Measurements from ENCODE around the gene RPL41.
"Not testable (repeated sequence)": the region's sequence is repeated elsewhere in the genome, so short reads cannot be mapped to it uniquely, and the experiment has no call there.

The RPL41 gene

DNA sequence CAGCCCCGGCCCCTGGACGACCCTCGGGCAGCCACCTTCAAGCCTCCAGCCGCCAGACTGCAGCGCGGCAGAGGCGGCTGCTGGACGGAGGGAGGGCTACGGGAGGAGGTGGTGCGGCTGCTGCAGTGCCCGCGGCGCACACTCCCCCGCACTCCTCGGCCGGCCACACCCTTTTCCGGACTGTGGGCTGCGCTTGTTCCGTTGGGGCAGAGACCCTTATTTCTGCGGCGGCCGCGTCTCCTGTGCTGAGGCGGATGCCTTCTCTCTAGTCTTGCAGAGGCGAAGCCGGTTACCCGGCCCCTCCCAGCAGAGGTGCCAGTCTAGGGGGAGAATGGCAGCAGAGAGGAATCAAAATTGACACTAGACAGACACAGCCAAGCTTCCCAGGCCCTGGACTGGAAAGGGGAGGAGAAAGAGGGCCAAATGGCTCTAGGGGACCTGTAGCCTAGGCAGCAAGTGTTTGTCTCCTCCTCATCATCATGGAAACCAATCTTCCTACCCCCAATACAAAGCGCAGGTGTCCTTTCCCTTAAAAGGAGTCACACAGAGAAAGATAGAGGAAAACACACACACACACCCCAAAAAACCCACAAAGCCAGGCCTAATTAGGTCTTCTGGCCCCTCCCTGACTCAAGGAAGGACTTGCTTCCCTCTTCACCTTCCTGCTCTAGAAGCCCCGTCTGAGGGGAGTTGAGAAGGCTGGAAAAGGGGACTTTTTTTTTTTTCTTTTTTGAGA is 12.9 kb downstream of the RPL41 start:
- DNase-seq, result peak; percentile 86

- DNase-seq, result no peak
These were observed 13.6 kb downstream of the RPL41 start for GRCh38 chr12:56129942-56130495.

DNA sequence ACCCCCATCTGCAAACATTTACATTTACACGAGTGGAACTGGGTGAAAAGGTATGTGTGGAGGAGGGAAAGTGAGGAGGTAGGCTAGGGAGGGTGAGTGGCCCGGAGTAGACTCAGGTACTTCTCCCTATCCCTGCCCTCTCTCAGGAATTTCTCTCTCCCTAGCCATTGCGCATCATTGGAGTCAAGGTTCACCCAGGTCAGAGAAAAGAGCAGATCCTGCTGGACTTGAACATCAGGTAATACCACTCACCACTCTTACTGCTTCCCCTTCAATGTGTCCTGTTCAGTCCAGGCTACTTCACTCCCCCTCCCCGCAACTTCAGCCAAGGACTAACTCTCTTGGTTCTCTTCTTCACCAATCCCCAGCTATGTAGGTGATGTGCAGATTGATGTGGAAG is 14.4 kb downstream of the RPL41 start:
- no peak for DNase-seq

DNA sequence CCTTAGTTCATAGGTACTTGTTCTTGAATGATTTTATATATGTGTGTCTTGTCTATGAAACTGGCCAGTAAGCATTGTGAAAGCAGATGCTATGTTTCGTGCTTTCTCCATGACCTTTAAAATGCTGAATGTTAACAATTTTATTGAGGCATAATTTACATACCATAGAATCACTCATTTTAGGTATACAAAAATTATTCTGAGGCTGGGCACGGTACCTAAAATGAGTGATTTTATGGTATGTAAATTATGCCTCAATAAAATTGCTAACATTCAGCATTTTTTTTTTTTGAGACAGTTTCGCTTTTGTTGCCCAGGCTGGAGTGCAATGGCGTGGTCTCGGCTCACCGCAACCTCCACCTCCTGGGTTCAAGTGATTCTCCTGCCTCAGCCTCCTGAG is 18.5 kb downstream of the RPL41 start:
- no peak for DNase-seq

GRCh38 chr12:56137853-56138571 is 21.6 kb downstream of the RPL41 start:
- DNase-seq, result no peak

GRCh38 chr12:56141946-56142784 is 25.7 kb downstream of the RPL41 start:
- DNase-seq, result no peak

- peak; percentile 26 for DNase-seq
These were observed 26.8 kb downstream of the RPL41 start for GRCh38 chr12:56143217-56143616.

DNA sequence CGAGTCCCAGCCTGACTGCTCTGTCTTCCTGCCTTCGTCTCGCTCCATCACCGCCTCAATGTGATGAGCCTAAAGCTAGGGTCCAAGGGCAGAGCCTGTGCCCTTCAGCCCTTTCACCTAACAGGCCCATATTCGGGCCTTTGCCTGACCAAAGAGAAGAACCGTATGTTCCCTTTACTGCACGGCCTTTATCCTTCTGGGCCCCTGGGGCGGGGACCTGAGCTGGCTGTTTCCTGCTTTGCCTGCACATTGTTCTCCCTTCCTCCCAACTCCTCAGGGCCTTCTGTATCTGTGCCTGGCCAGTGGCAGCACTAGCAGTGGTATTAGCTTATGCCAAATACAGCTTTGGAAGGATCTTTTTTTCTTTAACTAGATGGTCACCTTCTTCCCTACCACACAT is 27.4 kb downstream of the RPL41 start:
- DNase-seq, result no peak

- DNase-seq, result no peak
These were observed 28.8 kb downstream of the RPL41 start for GRCh38 chr12:56145217-56145616.

DNA sequence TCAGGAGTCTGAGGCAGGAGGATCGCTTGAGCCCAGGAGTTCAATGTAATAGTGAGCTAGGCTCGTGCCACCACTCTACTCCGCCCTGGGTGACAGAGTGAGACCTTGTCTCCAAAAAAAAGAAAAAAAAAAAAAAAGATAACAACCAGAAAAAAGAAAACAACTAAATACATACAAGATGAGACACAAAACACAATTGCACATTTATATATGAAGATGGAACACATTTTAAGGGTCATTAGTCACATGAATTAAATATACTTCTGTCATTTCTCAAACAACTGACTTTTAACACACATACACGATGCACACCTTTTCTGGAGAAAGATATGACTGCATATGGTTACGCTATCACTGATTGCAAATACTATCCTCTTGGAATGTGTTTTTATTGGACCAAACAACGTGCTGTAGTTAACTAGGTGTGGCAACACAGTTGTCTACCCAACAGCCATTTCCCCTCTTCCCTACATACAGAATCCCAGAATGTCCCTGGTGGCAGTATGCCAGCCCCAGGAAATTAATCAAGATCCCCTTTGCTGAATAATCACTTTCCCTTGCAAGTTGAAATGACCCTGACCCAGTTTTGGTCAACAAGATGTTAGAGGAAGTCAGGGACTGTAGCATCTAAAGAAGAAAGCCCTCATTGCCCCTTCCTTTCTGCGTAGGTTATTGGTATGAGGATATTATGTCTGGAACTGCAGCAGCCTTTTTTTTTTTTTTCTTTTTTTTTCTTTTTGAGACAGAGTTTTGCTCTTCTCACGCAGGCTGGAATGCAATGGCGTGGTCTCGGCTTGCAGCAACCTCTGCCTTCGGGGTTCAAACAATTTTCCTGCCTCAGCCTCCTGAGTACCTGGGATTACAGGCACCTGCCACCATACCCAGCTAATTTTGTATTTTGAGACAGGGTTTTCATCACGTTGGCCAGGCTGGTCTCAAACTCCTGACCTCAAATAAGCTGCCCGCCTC is 30.3 kb downstream of the RPL41 start:
- DNase-seq, result no peak

DNA sequence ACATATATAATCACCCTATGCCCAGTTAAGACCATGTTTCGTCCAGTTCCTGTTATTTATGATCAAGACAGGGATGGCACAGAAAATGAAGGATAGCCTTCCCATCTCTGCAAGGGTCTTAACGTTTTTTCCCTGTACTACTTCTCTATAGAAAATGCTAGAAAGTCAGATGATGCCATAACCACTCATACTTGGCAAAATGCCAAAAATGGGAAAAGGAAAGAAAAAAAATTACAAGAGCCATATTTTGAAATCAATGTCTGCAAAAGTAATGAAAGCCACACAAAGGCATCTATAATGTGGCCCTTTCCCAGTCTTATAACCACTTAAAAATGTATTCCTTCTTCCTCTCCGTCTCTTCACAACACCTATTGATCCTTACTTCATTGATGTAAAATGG is 34.1 kb downstream of the RPL41 start:
- peak; percentile 29 for DNase-seq

DNA sequence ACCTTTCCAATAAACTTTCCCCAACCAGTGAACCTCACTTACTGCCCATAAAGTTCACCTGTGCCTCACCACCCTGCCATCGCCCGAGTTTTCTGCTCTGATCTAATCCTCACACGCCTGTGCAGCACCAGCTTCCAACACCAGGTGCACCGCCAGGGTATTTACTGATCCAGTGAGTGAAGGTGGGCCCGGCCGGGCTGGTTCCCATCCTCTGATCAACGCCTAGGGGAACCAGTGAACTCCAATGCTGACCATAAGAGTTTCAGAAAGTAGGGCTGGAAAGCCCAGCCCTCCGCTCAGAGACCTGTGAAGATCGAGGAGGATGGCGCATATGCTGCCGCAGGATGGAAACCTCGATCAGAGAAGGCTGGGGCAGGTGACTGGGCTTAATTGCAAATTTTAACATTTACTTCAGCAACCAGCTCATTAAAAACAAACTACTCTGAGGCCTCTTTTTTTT is 35.3 kb downstream of the RPL41 start:
- DNase-seq, result peak; percentile 75

- peak; percentile 91 for DNase-seq
These were observed 35.8 kb downstream of the RPL41 start, which contains the start of gene MYL6B for GRCh38 chr12:56152132-56152755. TSS of gene MYL6B (plus strand) at chr12:56152587. CDS start at chr12:56153919, 1,332 bp downstream.

DNA sequence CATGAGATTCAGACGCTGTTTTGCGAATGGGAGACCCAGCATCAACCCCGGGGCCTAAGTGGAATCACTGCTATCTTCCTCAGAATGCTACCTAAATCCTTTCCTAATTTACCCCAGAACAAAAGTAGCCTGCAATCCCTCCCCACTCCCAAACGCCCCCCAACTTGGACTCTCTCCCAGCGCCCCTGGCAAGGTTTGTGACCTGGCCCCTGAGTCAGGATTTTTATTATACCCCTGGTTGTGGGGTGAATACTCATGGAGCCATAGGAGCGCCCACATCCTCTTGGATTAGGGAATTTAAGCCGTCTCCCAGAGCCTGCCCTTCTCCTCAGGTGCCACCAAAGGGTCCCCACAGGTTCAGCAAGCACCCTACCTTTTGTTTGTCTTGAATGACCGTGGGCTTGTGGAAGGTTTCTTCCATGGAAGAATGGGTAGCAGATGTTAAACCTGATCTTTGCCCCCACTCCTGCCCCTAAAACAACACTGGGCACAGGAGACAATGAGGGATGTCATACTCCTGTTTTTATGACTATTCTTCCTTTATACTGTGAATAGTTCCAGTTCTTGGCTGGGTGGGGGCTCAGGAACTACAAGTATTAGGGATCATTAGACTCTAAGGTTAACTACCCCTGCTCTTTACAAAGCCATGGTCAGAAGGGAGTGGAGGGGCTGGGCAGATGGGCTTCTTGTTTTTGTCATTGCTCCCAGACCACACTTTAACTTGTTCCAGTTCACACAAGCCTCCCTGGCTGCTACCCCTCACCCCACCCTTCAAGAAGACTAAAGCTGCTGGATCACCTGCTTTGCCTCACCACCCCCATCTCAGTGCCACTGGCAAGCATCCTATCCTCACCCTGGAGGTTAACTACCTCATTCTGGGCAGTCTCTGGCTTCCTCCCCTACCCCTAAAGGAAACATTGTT is 36.6 kb downstream of the RPL41 start:
- no peak for DNase-seq

- DNase-seq, result no peak
These were observed 37.2 kb downstream of the RPL41 start for GRCh38 chr12:56153678-56154065.

DNA sequence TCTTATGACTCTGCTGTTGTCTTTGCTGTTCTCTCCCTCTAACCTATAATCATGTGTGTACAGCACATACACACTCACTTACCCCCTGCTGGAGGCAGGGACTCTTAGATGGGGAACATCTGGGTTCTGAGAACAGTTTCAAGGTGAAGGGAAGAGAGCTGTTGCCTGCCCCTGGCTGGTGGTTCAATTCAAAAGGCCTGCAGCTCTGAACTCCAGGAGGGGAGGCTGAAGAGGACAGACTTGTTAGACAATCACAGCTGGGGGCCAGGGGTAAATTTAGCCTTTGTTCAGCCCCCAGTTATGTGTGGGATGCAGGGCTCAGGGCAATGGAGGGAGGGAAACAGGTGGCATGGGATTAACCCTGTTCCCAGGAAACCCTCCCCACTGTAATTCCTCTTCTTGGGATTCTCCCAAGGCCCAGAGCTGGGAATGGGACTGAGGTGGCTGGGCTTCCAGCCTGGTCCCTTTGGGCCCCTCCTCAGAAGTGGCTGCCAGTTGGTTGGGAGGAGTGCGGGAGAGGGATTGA is 37.9 kb downstream of the RPL41 start:
- no peak for DNase-seq

- no peak for DNase-seq
These were observed 38.4 kb downstream of the RPL41 start for GRCh38 chr12:56154818-56155217.

GRCh38 chr12:56155256-56155845 is 38.9 kb downstream of the RPL41 start:
- no peak for DNase-seq

DNA sequence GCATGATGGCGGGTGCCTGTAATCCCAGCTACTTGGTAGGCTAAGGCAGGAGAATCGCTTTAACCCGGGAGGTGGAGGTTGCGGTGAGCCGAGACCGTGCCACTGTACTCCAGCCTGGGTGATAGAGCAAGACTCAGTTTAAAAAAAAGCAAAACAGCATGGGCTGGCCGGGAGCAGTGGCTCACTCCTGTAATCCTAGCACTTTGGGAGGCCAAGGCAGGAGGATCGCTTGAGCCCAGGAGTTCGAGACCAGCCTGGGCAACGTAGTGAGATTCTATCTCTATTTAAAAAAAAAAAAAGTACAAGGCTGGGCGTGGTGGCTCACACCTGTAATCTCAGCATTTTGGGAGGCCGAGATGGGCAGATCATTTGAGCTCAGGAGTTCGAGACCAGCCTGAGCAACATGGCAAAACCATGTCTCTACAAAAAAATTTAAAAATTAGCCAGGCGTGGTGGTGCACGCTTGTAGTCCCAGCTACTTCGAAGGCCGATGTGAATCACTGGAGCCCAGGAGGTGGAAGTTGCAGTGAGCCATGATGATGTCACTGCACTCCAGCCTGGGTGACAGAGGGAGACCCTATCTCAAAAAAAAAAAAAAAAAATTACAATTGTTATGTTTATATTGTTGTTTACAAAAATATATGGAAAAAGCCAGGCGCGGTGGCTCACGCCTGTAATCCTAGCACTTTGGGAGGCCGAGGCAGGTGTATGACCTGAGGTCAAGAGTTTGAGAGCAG is 40.2 kb downstream of the RPL41 start:
- DNase-seq, result not testable (repeated sequence)
